GM19397 (cell line): ENCODE results near the gene CSH1.
"Not testable (repeated sequence)": the region's sequence is repeated elsewhere in the genome, so short reads cannot be mapped to it uniquely, and the experiment has no call there.

Experiments
- ATAC-seq: cut with Tn5 transposase; IDR thresholded peaks from one replicate; pipeline ENCODE4 v1.9.1; 2021; ENCODE audit warnings: mild to moderate bottlenecking, moderate library complexity; ENCODE audit not compliant: unreplicated experiment

Gene CSH1

GRCh38 chr17:63928966-63929695 is 32.8 kb upstream of the CSH1 start:
- no peak for ATAC-seq

GRCh38 chr17:63928172-63928666 is 31.8 kb upstream of the CSH1 start:
- ATAC-seq, result no peak

- no peak for ATAC-seq
Observed at GRCh38 chr17:63927464-63928171, 31.2 kb upstream of the CSH1 start.

- no peak for ATAC-seq
Observed at GRCh38 chr17:63926164-63926563, 29.8 kb upstream of the CSH1 start.

GRCh38 chr17:63925615-63926014 is 29.2 kb upstream of the CSH1 start:
- ATAC-seq, result no peak

- peak; percentile 51 for ATAC-seq
Observed at GRCh38 chr17:63922402-63922801, 26.0 kb upstream of the CSH1 start.

GRCh38 chr17:63920779-63921178 is 24.4 kb upstream of the CSH1 start:
- ATAC-seq, result not testable (repeated sequence)

GRCh38 chr17:63920050-63920449 is 23.7 kb upstream of the CSH1 start:
- ATAC-seq, result not testable (repeated sequence)

- no peak for ATAC-seq
Observed at GRCh38 chr17:63919311-63919723, 22.9 kb upstream of the CSH1 start.

GRCh38 chr17:63918789-63919305 is 22.5 kb upstream of the CSH1 start, which contains the start of gene GH1:
TSS of gene GH1 (minus strand) at chr17:63918839. CDS start at chr17:63918776, 63 bp downstream.
- not testable (repeated sequence) for ATAC-seq

- no peak for ATAC-seq
Observed at GRCh38 chr17:63918305-63918704, 21.9 kb upstream of the CSH1 start.

- ATAC-seq, result no peak
Observed at GRCh38 chr17:63917646-63918045, 21.3 kb upstream of the CSH1 start.

- not testable (repeated sequence) for ATAC-seq
Observed at GRCh38 chr17:63917206-63917605, 20.8 kb upstream of the CSH1 start.

- no peak for ATAC-seq
Observed at GRCh38 chr17:63916566-63917185, 20.3 kb upstream of the CSH1 start.

- ATAC-seq, result not testable (repeated sequence)
Observed at GRCh38 chr17:63915753-63916152, 19.4 kb upstream of the CSH1 start.

GRCh38 chr17:63914471-63914870 is 18.1 kb upstream of the CSH1 start:
- no peak for ATAC-seq

- no peak for ATAC-seq
Observed at GRCh38 chr17:63911657-63912100, 15.3 kb upstream of the CSH1 start.

- no peak for ATAC-seq
Observed at GRCh38 chr17:63911041-63911635, 14.8 kb upstream of the CSH1 start, which contains the start of gene CSHL1. TSS of gene CSHL1 (minus strand) at chr17:63911258. CDS start at chr17:63911196, 62 bp downstream.

GRCh38 chr17:63910096-63910495 is 13.7 kb upstream of the CSH1 start:
- ATAC-seq, result no peak

- not testable (repeated sequence) for ATAC-seq
Observed at GRCh38 chr17:63909586-63909985, 13.2 kb upstream of the CSH1 start.
